Stimulated activated CD4-positive, alpha-beta T cell treated with anti-CD3 and anti-CD28 coated beads, Interleukin-2, amount 100 ng/mL, for 4 hours (primary cell): ENCODE results near the gene KCNA1.

Experiments
- DNase-seq: peaks from one replicate; pipeline ENCODE4 v3.0.0-alpha.2; 2020; ENCODE audit warnings: low read depth

The KCNA1 gene

DNA sequence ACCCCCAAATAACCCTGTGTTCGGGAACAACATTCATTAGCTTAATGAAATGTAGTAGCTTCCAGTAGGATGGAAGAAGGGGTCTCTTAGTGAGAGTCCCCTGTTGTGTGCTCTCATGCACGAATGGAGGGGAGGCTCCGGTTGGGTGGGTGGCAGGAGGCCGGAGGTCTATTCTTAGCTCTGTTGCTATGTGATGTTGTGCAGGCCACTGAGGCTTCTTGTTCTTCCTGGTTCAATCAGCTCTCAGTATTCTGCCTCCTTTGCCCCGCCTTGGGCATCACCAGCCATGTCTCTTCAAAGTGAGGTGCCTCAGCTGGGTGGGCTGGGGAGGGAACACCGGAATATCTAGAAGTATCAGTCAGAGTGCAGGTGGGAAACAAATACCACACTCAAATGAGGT lies 50.8 kb downstream of the KCNA1 start:
- DNase-seq: no peak

DNA sequence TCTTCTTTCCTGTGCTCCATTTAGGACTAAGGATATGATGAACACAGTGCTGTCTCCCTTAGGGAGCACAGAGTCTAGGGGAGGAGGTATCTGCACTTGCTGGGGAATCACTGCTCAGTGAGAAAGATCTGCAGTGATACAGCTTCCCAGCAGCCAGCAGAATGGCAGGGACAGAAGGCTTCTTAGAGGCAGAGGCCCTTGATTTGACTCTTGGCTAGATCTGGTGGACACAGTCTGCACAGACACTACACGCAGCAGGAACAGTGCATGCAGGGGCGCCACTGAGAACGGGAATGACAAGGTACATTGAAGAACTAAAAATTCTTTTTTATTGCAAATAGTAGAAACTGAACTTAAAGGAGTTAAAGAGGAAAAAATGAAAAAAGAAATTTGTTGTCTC lies 51.6 kb downstream of the KCNA1 start:
- no peak for DNase-seq

DNA sequence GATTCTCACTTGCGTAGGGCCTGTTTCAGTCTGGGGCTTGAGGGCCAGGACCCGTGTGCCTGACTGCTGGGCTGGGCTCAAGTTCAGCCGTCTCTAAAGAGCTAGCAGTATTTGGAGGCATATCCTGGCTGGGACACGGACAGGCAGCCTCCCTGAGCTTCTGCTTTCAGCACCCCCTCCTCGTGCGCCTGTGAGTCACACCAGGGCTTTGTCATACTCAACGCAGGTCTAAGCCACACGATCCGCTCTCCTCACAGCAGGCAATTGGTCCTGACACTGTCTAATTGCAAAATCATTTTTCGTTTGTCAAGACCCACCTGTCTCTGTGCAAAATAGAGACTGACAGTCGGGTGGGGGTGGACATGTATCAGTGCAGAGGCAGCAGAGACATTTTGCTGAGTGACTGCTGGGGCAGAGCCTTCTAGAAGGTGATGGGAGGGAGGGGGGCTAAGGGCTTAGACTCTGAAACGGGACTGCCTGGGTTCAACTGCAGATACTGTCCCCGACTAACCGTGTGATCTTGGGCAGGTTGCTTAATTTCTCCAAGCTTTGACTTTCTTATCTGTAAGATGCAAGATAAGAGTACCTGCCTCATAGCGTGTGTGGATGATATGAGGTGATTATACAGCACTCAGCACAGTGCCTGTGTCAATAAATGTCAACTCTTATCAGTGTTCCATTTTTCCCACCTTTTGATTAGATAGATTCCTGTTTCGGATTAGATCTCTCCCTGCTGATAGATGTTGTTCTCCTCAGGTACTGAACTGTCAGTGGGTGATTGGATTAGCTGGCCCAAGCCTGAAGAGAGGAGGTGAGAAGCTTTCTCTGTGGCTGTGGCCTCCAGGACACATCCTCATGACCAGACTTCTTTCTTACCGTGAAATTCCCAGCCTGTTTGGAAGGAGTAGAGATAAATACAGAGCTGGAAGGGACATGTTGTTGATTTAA lies 53.1 kb downstream of the KCNA1 start:
- no peak for DNase-seq
